Sigmoid colon (tissue), 7 donors: Measurements from ENCODE around the gene CHRM4. TPM values are rescaled to one million over a fixed set of nuclear protein-coding genes. Genes with fewer than 3 reads are reported as not detected.
"Not testable (repeated sequence)": the region's sequence is repeated elsewhere in the genome, so short reads cannot be mapped to it uniquely, and the experiment has no call there.

ENCODE experiments used
- DNase-seq: peaks from one replicate; pipeline ENCODE4 v3.0.0-alpha.2; 2019
- H3K27ac ChIP-seq, 4 donors: fragments of 200-600 bp; sonication (generic); one replicate each; pipeline ENCODE4 v1.5.1; 2016 to 2019; ENCODE audit warnings: mild to moderate bottlenecking in 1 of 4
- H3K27me3 ChIP-seq, 3 donors: fragments of 200-600 bp; sonication (generic); one replicate each; pipeline ENCODE4 v1.5.1; 2019; ENCODE audit warnings: mild to moderate bottlenecking in 1 of 3
- H3K36me3 ChIP-seq, 4 donors: fragments of 200-600 bp; sonication (generic); one replicate each; pipeline ENCODE4 v1.5.1; 2016 to 2019
- H3K4me1 ChIP-seq, 4 donors: fragments of 200-600 bp; sonication (generic); one replicate each; pipeline ENCODE4 v1.5.1; 2017 to 2019
- H3K4me3 ChIP-seq, 4 donors: fragments of 200-600 bp; sonication (generic); one replicate each; pipeline ENCODE4 v1.5.1; 2017 to 2019; ENCODE audit warnings: mild to moderate bottlenecking in 2 of 4, moderate library complexity in 1 of 4
- H3K9me3 ChIP-seq, 4 donors: fragments of 200-600 bp in 3 of 4; sonication (generic) in 3 of 4; one replicate each; pipeline versions ENCODE4 v1.5.1 to v1.6.1; 2013 to 2019
- CTCF ChIP-seq, 4 experiments: fragments of 450-650 bp in 3 of 4; fragments of 200-600 bp in 1 of 4; IDR thresholded peaks; one replicate each; pipeline ENCODE4 v1.5.1; 2016 to 2019; ENCODE audit warnings: antibody characterized with exemption in 4 of 4, mild to moderate bottlenecking in 3 of 4, moderate library complexity in 2 of 4
- EP300 ChIP-seq, 4 donors: sonication (generic); formaldehyde crosslinking; IDR thresholded peaks; one replicate each; pipeline ENCODE4 v1.6.1; 2017; ENCODE audit warnings: antibody characterized with exemption in 4 of 4
- POLR2A ChIP-seq, 2 donors: fragments of 450-650 bp; IDR thresholded peaks; one replicate each; pipeline ENCODE4 v1.6.1; 2016; ENCODE audit warnings: antibody characterized with exemption in 2 of 2, mild to moderate bottlenecking in 2 of 2, moderate library complexity in 2 of 2
- POLR2AphosphoS5 ChIP-seq, 4 donors: sonication (generic); formaldehyde crosslinking; IDR thresholded peaks; one replicate each; pipeline ENCODE4 v1.6.1; 2017; ENCODE audit warnings: antibody characterized with exemption in 4 of 4
- WGBS, 2 donors: extraction: QIAGEN DNeasy Blood & Tissue Kit; methylation state at CpG; one replicate each; pipeline ENCODE4 v1.1.7; 2013; 5-methylcytosine and 5-hydroxymethylcytosine counted together
- intact Hi-C: fragments of 100-400 bp; cut with DNase I; formaldehyde crosslinking; loops from one replicate; pipeline ENCODE4 v1.15.1; 2023
- polyA plus RNA-seq, 3 donors: library from polyadenylated mRNA; stranded (reverse); fragments of 200-250 nt; gene quantifications; one replicate each; pipeline ENCODE4 v1.2.3, GENCODE V29; 2013
- total RNA-seq, 4 donors: library from RNA; depleted of rRNA; stranded (reverse); fragments of >200 nt; gene quantifications; one replicate each; pipeline ENCODE4 v1.1.0, GENCODE V29; 2016
- donor health status: healthy with polysubstance abuse.
- donor health status: Bipolar disorder and iron deficiency.
- donor health status: healthy.

CHRM4 gene
- total and polyA plus RNA-seq, 7 donors, result 0.55 to 5.4 (median 2.9) TPM; not detected in 1

- 82% methylated on average over 10 of the region's 10 CpGs for WGBS, 2 donors
- Histone ChIP-seq H3K9me3 (no peaks in the 10 kb centered on the region), H3K4me3 (no peak overlapping the region), H3K4me1 (peaks cover 0 to 14% (median 9%) of the 10 kb centered on the region in 4 donors), H3K36me3 (peaks cover 12 to 78% (median 44%) of the 10 kb centered on the region in 4 donors), H3K27me3 (no peaks in the 10 kb centered on the region), H3K27ac (no peak overlapping the region)
- no peak for TF ChIP-seq EP300 (IDR thresholded peaks at IDR 0.05)
- TF ChIP-seq POLR2A (IDR thresholded peaks at IDR 0.05), result no peak
- no peak for TF ChIP-seq POLR2AphosphoS5 (IDR thresholded peaks at IDR 0.05)
- no peak for TF ChIP-seq CTCF (IDR thresholded peaks at IDR 0.05)
- DNase-seq, result no peak
- intact Hi-C loops, result no loop called here
These were observed 19.5 kb downstream of the CHRM4 start for GRCh38 chr11:46372086-46372485.

GRCh38 chr11:46371262-46371661 is 20.3 kb downstream of the CHRM4 start:
- H3K9me3 ChIP-seq, H3K27me3 ChIP-seq, intact Hi-C loops, DNase-seq, H3K27ac ChIP-seq, H3K4me3 ChIP-seq: not testable (repeated sequence)
- peaks cover 12 to 71% (median 41%) of the 10 kb centered on the region in 4 donors for H3K36me3 ChIP-seq
- peaks cover 0 to 15% (median 11%) of the 10 kb centered on the region in 4 donors for H3K4me1 ChIP-seq
- 96% methylated on average over 19 of the region's 19 CpGs for WGBS, 2 donors

- Histone ChIP-seq H3K4me1 (peaks cover 0 to 15% (median 11%) of the 10 kb centered on the region in 4 donors), H3K27me3 (no peaks in the 10 kb centered on the region), H3K36me3 (peaks cover 6 to 61% (median 32%) of the 10 kb centered on the region in 4 donors), H3K9me3 (no peaks in the 10 kb centered on the region), H3K27ac (no peak overlapping the region), H3K4me3 (no peak overlapping the region)
- 92% methylated on average over 13 of the region's 13 CpGs for WGBS, 2 donors
- no peak for DNase-seq
- intact Hi-C loops, result no loop called here
- no peak for TF ChIP-seq POLR2AphosphoS5 (IDR thresholded peaks at IDR 0.05)
These were observed 21.3 kb downstream of the CHRM4 start for GRCh38 chr11:46370253-46370652.

- Histone ChIP-seq H3K4me1 (peaks cover 0 to 15% (median 11%) of the 10 kb centered on the region in 4 donors), H3K27ac (no peak overlapping the region), H3K36me3 (peaks cover 6 to 55% (median 26%) of the 10 kb centered on the region in 4 donors), H3K27me3 (no peaks in the 10 kb centered on the region), H3K4me3 (no peak overlapping the region), H3K9me3 (no peaks in the 10 kb centered on the region)
- intact Hi-C loops, result loop anchor here (5.0 kb wide), 1 partner anchor 132 kb away; no protein-coding TSS in a partner anchor
- WGBS, 2 donors, result 69 to 75% methylated on average over 25 of the region's 25 CpGs
- no peak for DNase-seq
- TF ChIP-seq CTCF (IDR thresholded peaks at IDR 0.05) (peak; percentile 36 to 80 (median 68)), POLR2A (IDR thresholded peaks at IDR 0.05) (no peak)
These were observed 22.0 kb downstream of the CHRM4 start for GRCh38 chr11:46369458-46370152.

- no peaks in the 10 kb centered on the region for H3K9me3 ChIP-seq
- H3K27me3 ChIP-seq, result no peaks in the 10 kb centered on the region
- no peak overlapping the region for H3K4me3 ChIP-seq
- 80 to 81% methylated on average over 12 of the region's 12 CpGs for WGBS, 2 donors
- H3K4me1 ChIP-seq, result peaks cover 0 to 25% (median 20%) of the 10 kb centered on the region in 4 donors
- no peak for DNase-seq
- intact Hi-C loops, result loop anchor here (1.0 to 5.0 kb wide), 2 partner anchors 21 to 131 kb away; partner anchors contain the start of gene DGKZ
- H3K27ac ChIP-seq, result peak overlapping the region in 1 of 4 donors; percentile 25
- peaks cover 2 to 43% (median 18%) of the 10 kb centered on the region in 4 donors for H3K36me3 ChIP-seq
- TF ChIP-seq POLR2A (IDR thresholded peaks at IDR 0.05) (no peak), CTCF (IDR thresholded peaks at IDR 0.05) (peak in 1 of 4 experiments; percentile 6), EP300 (IDR thresholded peaks at IDR 0.05) (no peak)
These were observed 23.7 kb downstream of the CHRM4 start for GRCh38 chr11:46367916-46368267.
